CD4-positive, alpha-beta T cell treated with Interferon gamma for 1 hour (primary cell): ENCODE measurements around the gene THBS2.
"Not testable (repeated sequence)": the region's sequence is repeated elsewhere in the genome, so short reads cannot be mapped to it uniquely, and the experiment has no call there.

ENCODE experiments used
- DNase-seq: peaks from one replicate; pipeline ENCODE4 v3.0.0-alpha.2; 2020

THBS2 gene

GRCh38 chr6:169253337-169254238, at the start of gene THBS2:
THBS2 (minus strand) TSS chr6:169253846; CDS start chr6:169250784, 3,062 bp downstream.
- no peak for DNase-seq

- DNase-seq = no peak
Measured at GRCh38 chr6:169302716-169303115, 49.1 kb upstream of the THBS2 start.

- no peak for DNase-seq
Measured at GRCh38 chr6:169302255-169302654, 48.6 kb upstream of the THBS2 start.

GRCh38 chr6:169300916-169301315, 47.3 kb upstream of the THBS2 start:
- no peak for DNase-seq

DNA sequence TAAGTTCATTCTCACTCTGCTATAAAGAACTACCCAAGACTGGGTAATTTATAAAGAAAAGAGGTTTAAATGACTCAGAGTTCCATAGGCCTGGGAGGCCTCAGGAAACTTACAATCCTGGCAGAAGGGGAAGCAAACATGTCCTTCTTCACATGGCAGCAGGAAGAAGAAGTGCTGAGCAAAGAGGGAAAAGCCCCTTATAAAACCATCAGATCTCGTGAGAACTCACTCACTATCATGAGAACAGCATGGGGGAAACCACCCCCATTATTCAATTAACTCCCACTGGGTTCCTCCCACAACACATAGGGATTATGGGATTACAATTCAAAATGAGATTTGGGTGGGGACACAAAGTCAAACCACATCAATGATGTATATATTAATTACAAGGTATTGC, 45.0 kb upstream of the THBS2 start:
- DNase-seq = not testable (repeated sequence)

GRCh38 chr6:169296622-169297021, 43.0 kb upstream of the THBS2 start:
- no peak for DNase-seq

- DNase-seq = no peak
Measured at GRCh38 chr6:169296170-169296569, 42.5 kb upstream of the THBS2 start.

DNA sequence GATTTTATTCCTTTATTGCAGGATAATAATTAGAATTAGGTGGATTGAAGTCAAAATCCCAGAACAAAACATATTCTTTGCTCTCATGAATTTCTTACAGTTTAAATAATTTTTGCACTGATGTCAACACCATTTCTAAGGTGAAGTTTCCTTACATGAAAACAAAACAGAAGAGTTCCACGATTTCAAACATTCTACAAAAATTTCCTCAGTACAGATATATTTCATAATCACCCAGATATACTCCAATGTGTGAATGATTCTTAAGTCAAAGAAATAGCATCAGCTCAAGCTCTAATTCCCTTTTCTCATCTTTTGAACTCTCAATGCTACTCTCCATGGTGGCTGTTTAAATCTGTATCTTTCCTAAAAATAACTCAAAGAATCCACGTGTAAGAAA, 39.5 kb upstream of the THBS2 start:
- no peak for DNase-seq

- no peak for DNase-seq
Measured at GRCh38 chr6:169292338-169293124, 38.9 kb upstream of the THBS2 start.

GRCh38 chr6:169291646-169292337, 38.1 kb upstream of the THBS2 start:
- no peak for DNase-seq

GRCh38 chr6:169291148-169291547, 37.5 kb upstream of the THBS2 start:
- DNase-seq = no peak

DNA sequence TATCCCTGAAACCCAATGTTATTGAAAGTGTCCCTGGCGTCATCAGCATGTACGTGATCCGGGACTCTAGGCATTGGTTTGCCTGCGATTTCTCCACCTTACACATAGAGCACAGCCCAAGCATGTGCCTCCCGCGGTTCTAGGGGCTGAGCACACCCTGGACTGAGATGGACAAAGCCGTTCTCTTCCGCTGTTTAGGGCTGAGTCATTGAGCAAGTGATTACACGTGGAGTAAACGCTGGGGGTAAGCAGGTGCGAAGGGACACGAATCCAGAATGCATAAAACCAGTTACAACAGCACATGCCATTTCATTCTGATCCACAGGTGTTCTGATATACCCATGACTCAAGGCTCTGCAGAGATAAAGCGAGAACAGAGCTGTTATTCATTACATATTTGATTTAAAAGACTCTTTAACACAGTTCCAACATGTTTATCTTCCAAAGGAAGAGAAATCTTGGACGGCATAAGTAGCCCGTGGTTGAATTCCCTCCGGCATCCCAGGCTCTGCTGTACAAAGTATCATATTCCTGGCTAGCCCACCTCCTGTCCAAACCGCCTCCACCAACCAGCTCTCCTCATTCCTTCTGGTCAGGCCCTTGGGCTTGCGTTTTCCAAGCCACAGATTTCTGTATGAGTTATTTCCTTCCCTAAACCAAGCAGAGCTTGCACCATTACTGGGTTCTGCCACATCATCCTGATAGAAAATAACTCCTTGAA, 36.1 kb upstream of the THBS2 start:
- DNase-seq = no peak

DNA sequence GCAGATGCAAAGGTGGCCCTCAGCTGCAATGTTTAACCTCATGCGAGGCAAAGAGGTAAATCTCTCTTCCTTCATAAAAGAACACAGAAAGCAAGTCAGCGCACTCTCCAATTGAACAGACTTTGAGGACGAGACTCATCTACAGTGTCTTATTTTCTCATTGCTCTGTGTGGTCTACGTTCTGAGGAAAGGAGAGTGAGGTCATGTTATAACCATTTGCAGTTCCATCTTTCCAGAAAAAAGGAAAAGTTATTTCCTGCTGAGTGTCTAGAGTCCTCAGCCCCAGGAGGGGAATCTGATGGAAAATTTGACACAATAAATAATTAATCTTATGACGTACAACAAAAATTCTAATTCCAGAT, 35.6 kb upstream of the THBS2 start:
- no peak for DNase-seq

- DNase-seq = no peak
Measured at GRCh38 chr6:169288591-169288990, 34.9 kb upstream of the THBS2 start.

GRCh38 chr6:169287675-169288074, 34.0 kb upstream of the THBS2 start:
- no peak for DNase-seq

DNA sequence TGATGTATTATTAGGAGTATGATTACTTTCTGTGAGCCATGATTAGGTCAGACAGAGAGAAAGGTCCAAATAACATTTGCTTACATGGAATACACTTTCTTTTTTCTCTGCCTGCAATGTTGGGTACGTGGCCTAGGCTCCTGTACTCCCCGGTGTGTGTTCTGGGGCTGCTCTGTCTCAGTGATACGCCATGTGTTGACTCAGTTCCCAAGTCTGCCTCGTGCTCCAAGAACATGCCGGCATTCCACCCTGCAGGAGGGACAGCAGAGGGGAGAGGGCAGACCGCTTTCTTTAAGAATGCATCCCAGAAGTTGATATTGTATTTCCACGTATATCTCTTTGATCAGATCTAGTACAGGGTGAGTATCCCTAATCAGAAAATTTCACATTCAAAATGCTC, 33.3 kb upstream of the THBS2 start:
- DNase-seq = no peak

- no peak for DNase-seq
Measured at GRCh38 chr6:169285165-169285564, 31.5 kb upstream of the THBS2 start.

- DNase-seq = no peak
Measured at GRCh38 chr6:169283924-169284323, 30.3 kb upstream of the THBS2 start.

- no peak for DNase-seq
Measured at GRCh38 chr6:169282043-169282442, 28.4 kb upstream of the THBS2 start.

DNA sequence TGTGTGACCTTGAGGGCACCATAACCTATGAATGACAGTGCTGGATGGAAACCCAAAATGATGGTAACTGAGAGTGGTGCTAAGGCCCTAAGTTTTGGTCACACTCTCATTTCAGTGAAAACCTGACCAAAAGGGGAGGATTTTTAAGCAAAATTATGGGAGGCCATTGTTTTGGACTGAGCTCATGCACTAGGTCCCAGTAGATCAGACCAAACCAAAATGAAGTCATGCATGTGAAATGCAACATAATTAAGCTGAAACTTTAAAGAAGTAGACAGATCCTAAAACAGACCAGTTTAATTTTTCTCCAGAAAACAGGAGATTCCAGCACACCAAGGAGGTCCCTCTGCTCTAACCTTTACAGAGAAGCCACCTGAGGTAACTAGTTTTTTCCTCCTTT, 24.0 kb upstream of the THBS2 start:
- no peak for DNase-seq

DNA sequence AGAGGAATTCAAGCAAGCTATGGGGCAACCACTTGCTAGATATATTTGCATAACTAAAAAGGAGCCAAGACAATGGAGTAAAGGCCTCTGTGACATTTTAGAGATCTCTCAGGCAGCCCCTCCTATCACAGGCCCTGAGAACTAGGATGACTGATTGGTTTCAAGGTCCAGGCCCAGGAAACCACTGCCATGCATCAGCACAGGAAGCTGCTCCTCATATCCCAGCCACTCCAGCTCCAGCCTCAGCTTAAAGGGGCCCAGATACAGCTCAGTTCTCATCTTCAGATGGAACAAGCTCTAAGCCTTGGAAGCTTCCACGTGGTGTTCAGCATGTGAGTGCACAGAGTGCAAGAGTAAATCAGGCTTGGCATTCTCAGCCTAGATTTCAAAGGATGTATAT, 21.1 kb upstream of the THBS2 start:
- no peak for DNase-seq

- no peak for DNase-seq
Measured at GRCh38 chr6:169273511-169273910, 19.9 kb upstream of the THBS2 start.

DNA sequence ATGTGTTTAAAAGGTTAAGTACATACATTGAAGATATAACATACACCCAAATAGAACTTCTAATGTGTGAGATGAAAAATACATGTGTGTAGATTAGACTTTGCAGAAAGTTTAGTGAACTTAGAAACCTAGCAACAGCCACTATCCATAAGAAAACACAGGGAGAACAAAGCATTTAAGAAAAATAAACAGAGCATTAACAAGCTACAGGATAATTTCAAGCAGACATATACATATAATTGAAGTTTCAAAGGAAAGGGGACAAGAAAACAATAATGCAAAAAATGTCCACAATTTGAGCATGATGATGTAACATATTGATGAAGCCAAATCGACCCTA, 18.2 kb upstream of the THBS2 start:
- no peak for DNase-seq
